Sciatic nerve (tissue), 2 donors: ENCODE measurements around the gene PPP2R3C. TPM values are rescaled to one million over a fixed set of nuclear protein-coding genes. Genes with fewer than 3 reads are reported as not detected.
"Not testable (repeated sequence)": the region's sequence is repeated elsewhere in the genome, so short reads cannot be mapped to it uniquely, and the experiment has no call there.

Experiments
- ATAC-seq: fragments of 200-7000 bp; cut with Tn5 transposase; one replicate; pipeline ENCODE4 v1.9.1; 2020; ENCODE audit warnings: mild to moderate bottlenecking, moderate library complexity
- DNase-seq: peaks from one replicate; pipeline ENCODE4 v3.0.0-alpha.2; 2020; ENCODE audit warnings: low spot score
- intact Hi-C: fragments of 100-400 bp; cut with DNase I; formaldehyde crosslinking; loops from one replicate; pipeline ENCODE4 v1.14.2; 2022
- total RNA-seq: library from RNA; stranded (reverse); fragmentation: NEBNext Ultra II Directional; extraction: Animal tissue kit (Norgen Biotek cat#: 25700); gene quantifications from one replicate; pipeline ENCODE4 v1.2.1, GENCODE V29; 2021
- donor health status: DM: no; HTN: no; CAD: no.
- donor health status: DM: no; HTN: no; CAD: no.

PPP2R3C gene
- total RNA-seq, 1 donor from 2014 or later = 33.8 TPM

DNA sequence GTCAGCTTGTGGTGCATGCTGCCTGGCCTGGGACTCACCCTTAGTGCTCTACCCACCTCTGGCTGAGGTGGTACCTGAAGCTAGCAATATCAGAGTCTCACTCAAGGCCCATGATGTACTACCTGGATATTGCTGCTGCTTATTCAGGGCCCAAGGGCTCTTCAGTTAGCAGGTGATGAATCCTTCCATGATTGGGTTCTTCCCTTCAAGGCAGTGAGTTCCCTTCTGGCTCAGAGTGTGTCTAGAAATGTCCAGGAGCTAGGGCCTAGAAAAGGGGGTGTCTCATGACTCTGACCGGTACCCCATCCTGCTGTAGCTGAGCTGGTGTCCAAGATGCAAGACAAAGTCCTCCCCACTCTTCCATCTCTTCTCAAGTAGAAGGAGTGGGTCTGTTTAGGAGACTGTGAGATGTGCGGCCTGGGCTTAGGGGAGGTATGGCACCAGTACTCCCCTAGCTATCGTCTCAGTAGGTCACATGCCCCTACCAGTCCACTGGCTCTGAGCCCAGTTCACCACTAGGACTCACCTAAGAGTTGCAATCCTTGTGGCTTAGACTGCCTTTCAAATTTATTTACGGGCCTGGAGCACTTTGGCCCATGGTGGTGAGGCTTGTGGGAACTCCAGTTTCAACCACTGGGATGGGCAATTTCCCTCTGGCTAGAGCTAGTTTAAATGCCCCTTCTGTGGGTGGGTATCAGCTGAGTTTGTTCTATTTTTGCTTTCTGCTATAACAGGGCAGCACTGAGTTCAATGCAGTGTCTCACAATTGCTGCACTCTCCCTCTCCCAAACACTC, 12.7 kb upstream of the PPP2R3C start:
- intact Hi-C loops = loop anchor here (5.0 kb wide), 1 partner anchor 283 kb away; no protein-coding TSS in a partner anchor
- no peak for ATAC-seq
- no peak for DNase-seq

DNA sequence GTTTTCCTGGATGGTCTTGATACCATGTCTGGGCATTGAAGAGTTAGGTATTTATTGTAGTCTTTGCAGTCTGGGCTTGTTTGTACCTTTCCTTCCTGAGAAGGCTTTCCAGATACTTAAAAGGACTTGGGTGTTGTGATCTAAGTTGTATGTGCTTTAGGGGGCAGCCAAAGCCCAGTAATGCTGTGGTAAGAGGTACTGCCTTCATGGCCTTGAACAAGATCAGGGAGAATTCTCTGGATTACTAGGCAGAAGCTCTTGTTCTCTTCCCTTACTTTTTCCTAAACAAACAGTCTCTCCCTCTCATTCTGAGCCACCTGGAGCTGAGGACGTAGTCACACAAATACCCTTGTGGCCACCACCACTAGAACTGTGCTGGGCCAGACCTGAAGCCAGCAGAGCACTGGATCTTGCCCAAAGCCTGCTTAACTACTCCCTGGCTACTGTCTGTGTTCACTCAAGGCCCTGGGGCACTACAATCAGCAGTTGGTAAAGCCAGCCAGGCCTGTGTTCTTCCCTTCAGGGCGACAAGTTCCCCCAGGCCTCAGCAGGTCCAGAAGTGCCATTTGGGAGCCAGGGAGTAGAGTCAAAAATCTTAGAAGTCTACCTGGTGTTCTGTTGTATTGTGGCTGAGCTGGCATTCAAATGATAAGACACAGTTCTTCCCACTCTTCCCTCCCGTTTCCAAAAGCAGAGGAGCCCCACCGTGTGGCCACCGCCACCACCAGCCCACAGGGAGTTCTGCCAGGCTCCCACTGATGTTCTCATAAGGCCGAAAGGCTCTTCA, 11.9 kb upstream of the PPP2R3C start:
- DNase-seq (no peak), ATAC-seq (no peak)
- intact Hi-C loops = loop anchor here (5.0 kb wide), 1 partner anchor 284 kb away; no protein-coding TSS in a partner anchor

DNA sequence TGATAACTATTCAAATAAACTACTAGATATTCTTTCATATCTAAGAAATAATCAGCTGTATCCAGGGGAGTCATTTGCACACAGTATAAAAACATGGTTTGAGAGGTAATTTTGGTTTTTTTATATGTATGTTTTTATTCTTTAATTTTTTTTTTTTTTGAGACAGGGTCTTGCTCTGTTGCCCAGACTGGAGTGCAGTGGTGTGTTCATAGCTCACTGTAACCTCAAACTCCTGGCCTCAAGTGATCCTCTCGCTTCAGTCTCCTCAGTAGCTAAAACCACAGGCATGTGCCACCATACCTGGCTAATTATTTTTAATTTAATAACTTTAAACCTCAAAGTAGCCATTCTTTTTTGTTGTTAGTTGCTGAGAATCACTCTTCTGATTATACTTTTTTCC, 2.3 kb upstream of the PPP2R3C start:
- intact Hi-C loops = no loop called here
- no peak for DNase-seq
- no peak for ATAC-seq

DNA sequence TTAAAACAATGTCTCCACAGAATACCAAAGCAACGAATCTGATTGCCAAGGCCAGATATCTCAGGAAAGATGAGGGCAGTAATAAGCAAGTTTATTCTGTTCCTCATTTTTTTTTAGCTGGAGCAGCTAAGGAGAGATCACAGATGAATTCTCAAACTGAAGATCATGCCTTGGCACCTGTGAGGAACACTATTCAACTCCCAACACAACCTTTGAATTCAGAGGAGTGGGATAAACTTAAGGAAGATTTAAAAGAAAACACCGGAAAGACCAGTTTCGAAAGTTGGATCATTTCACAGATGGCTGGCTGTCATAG, 1.6 kb upstream of the PPP2R3C start:
- intact Hi-C loops = no loop called here
- DNase-seq (no peak), ATAC-seq (no peak)

DNA sequence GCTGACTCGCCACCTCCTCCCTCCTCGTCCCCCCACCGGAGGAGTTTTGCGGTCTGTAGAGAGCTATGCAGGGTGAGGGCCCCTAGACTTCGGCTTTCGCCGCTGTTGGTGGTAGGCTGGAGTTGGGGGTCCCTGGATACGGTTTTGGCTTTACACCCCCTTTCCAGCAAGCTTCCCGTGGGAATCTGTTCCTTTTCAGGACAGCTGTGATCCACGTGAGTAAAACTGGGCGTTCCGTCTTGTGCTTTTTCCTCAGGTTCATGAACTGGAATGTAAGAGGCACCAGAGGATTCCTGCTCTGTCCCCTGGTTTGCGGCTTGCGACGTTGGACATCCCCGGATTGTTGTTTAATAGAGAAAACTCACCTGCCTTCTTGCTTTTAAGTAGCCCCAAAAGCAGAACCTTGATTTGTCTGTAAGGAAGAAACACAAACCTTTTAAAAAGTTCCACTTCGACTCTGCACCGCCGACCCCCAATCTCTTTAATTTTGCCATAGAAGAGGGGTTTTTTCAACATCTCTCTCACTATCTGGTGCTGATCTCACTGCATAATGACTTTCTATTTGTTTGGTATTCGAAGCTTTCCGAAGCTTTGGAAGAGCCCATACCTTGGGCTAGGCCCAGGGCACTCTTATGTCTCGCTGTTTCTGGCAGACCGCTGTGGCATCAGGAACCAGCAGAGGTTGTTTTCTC, 1.1 kb upstream of the PPP2R3C start:
- DNase-seq = no peak
- intact Hi-C loops = no loop called here
- peak; percentile 49 for ATAC-seq

DNA sequence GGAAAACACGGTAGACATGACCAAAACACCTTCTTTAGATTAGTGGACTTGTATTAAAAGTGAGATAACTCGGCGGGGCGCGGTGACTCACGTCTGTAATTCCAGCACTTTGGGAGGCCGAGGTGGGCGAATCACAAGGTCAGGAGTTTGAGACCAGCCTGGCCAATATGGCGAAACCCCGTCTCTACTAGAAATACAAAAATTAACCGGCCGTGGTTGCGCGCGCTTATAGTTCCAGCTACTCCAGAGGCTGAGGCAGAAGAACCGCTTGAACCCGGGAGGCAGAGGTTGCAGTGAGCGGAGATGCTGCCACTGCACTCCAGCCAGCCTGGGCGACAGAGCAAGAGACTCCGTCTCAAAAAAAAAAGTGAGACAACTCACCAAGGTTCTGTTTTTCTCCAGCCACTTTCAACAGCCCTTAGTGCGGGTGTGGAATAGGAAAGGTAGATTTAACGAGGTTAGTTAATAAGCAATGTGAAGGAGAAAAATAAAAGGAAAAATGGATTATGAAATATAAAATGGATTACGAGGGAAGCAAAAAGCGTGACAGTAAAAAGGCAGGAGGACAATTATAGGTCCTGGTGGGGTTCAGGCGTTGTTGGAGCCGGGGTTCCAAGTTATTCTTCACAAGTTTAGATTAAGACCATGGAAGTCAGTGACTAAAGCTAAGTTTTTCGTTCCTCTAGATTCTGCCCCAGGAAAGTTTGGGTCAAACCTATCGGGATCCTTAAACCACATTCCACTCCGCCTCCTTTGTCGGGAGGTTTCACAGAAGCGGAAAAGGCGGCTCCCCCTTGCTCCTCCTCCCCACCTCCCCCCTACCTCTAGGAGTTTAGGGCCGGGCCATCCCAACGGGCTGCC, 534 bp downstream of the PPP2R3C start:
- ATAC-seq (no peak), DNase-seq (no peak)
- intact Hi-C loops = no loop called here

DNA sequence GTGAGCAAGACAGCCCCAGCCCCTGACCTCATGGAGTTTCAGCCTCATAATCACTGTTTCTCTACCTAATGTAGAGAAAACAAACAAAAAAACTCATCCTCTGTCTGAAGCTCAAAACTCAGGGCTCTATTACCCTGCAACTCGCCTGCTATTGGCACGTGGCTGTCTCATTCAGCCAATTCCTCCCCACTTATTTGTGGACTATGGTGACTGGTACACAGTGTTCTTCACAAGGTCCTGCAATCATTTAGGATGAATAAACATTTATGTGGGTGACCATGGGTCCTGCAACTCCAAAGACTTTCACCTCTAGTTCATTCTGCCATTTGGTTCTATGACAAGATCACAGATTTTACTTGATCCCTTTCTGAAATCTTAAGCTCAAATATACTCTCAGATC, 4.7 kb downstream of the PPP2R3C start:
- intact Hi-C loops = loop anchor here (10.0 kb wide), 1 partner anchor 62 kb away; no protein-coding TSS in a partner anchor

DNA sequence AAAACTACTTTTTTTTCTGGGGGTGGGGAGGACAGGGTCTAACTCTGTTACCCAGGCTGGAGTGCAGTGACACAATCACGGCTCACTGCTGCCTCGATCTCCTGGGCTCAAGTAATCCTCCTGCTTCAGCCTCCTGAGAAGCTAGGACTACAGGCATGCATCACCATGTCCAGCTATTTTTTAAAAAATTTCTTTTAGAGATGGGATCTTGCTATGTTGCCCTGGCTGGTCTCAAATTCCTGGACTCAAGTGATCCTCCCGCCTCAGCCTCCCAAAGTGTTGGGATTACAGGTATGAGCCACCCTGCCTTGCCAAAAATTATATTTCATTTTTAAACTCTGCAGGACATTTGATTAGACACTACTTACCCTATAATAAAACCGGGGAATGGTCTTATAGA, 5.5 kb downstream of the PPP2R3C start:
- intact Hi-C loops = loop anchor here (10.0 kb wide), 1 partner anchor 61 kb away; no protein-coding TSS in a partner anchor
- ATAC-seq = no peak
- DNase-seq = no peak

More for the DNA sequence above, 4.7 kb downstream of the PPP2R3C start:
- no peak for DNase-seq
- no peak for ATAC-seq

DNA sequence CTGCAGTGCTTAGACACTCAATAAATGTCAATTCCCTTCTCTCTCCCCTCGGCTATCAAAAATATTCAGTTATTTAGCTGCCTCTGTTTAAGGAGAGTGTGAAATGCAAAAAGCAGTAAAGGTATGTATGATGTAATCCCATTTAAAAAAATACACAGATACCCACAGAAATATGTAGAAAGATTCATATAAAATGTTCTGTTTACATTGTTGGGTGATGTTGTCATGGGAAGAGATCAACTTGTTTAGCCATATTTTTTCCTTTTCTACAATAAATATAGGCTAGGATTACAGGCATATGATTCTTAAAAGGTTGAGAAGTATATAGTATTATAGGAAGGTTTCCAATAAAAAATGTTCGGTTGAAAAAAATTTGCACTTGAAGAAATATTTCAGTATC, 7.8 kb downstream of the PPP2R3C start:
- ATAC-seq (no peak), DNase-seq (no peak)
- intact Hi-C loops = loop anchor here (10.0 kb wide), 1 partner anchor 59 kb away; no protein-coding TSS in a partner anchor

DNA sequence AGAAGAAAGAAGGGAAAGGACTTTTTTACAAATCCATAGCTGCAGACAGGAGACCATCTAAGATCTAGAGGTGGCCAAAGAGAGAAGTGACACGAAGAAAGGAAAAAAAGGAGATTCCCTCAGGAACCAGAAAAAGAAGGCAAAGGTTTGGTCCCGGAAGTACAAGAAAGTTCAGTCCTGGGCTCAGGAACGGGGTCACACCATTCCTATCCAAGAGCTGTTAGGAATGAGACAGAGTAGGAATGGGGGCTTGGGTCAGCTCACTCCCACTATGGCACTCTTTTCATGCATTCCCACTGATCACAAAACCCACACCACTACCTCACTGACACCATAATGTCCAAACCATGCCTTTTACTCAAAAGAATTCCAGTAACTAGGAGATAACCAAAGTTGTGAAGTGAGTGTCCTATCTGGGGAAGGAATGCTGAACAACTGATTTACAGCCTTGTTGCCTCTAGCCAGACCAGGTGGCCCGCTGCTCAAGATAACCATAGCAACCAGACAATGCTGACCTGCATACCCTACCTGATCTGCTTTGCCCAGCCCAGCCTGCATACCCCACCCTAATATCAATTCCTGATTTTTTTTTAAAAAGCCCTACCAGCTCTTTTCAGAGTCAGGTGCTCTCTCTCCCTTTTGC, 8.4 kb downstream of the PPP2R3C start:
- DNase-seq (no peak), ATAC-seq (no peak)
- intact Hi-C loops = loop anchor here (10.0 kb wide), 1 partner anchor 59 kb away; no protein-coding TSS in a partner anchor

DNA sequence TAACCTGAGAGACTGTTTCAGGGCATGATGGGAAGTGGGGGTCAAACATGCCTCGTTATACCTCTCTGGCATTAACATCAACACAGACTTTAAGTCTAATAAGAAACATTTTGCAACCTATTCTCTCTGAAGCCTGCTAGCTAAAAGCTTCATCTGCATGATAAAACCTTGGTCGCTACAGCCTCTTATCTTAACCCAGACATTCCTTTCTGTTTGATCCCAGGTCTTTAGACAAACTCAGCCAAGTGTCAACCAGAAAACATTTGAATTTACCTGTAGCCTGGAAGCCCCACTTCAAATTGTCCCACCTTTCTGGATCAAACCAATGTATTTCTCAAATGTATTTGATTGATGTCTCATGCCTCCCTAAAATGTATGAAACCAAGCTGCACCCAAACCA, 9.1 kb downstream of the PPP2R3C start:
- no peak for DNase-seq
- intact Hi-C loops = loop anchor here (10.0 kb wide), 1 partner anchor 58 kb away; no protein-coding TSS in a partner anchor
- no peak for ATAC-seq

DNA sequence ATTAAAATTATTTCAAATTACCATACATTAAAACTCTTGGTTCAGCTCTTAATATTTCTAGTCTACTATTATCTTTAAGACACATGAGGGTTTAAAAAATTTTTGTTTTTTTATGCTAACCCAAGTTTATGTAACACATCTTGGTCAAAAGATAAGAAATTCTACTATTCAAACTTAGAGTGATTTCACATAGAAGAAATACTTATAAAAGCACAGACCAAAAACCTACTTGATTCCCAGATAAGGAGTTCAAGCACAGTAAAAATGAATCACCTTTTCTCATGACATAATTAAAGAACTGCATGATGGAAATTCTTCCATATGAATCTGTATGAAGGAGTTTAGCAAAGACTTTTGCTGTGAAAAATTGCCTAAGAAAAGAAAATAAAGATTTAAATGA, 13.9 kb downstream of the PPP2R3C start:
- ATAC-seq = no peak
- intact Hi-C loops = no loop called here
- DNase-seq = no peak

DNA sequence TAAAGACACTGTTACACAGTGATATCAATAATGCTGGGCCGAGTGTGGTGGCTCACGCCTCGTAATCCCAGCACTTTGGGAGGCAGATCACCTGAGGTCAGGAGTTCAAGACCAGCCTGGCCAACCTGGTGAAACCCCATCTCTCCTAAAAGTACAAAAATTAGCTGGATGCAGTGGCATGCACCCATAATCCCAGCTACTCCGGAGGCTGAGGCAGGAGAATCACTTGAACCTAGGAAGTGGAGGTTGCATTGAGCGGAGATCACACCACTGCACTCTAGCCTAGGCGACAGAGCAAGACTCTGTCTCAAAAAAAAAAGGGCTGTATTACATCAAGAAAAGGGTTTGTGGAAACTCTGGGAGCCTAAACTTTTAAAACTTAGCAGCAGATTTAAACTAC, 27.1 kb downstream of the PPP2R3C start:
- DNase-seq, intact Hi-C loops, ATAC-seq: not testable (repeated sequence)

DNA sequence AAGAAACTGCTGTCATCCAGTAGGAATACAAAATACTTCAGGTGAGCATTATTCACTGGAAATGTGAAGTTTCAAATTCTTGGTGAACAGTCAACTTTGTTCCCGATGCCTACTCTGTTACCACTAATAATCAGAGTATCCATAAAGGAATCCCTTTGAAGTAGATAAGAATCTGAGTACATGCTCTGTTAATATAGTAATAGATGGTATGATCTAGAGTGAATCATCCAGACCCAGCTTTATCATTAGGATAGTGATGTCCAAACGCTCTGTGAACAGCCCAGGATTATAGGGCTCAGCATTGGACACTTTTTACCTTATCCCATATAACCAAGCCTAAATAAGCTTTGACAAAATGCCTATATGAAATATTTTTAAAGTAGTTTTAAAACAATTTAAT, 33.3 kb downstream of the PPP2R3C start:
- intact Hi-C loops = no loop called here
- no peak for ATAC-seq
- DNase-seq = no peak

DNA sequence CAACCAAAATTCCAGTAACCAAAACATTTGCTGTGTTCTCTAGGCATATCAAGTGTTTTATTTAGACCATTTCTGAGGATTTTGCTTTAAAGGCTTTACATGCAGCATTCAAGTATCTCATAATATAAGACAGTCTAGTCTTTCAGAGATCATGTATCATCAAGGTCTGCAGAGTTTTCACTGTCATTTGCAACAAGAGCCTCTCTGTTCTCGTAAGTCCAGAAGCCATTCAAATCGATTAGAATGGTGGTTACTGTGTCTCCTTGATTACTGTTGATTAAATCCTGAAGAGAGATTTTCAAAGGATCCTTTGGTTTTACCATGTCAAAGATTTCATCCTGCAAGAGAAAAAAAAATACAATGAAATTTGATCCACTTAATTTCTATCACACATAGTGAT, 36.3 kb downstream of the PPP2R3C start:
- DNase-seq (no peak), ATAC-seq (no peak)
- intact Hi-C loops = no loop called here

DNA sequence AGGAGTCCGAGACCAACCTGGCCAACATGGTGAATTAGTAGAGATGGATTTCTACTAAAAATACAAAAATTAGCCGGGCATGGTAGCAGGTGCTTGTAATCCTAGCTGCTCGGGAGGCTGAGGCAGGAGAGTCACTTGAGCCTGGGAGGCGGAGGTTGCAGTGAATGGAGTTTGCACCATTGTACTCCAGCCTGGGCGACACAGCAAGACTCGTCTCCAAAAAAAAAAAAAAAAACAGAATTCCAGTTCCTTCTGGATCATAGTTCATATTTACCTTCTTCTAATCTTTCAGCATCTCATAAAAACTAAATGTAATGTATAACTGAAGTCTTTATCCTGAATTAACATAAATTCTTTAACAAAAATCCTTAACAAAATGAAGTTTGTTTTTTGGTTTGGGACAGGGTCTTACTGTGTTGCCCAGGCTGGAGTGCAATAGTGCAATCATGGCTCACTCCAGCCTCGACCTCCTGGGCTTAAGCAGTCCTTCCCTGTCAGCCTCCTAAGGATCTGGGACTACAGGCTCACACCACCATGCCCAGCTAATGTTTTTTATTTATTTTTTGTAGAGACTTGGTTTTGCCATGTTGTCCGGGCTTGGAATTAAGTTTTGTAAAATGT, 38.1 kb downstream of the PPP2R3C start:
- intact Hi-C loops = no loop called here
- ATAC-seq (no peak), DNase-seq (no peak)

DNA sequence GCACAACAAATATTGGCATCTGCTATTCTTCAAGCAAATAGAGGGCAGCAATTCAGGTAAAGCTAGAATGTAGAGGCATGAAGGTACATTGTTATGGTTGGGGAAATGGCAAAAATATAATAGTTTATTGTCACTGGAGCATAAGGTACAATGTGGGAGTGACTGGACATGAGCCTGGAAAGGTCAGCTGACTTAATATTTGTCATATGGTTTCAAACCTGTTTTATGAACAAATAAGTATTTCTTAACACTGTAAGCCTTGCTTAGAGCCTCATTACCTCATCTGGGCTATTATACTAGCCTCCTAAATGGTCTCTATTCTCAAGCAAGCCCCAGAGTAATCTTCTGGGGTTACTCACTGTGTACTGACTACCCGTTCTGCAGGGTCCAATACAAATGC, 42.0 kb downstream of the PPP2R3C start:
- no peak for DNase-seq
- intact Hi-C loops = no loop called here
- ATAC-seq = no peak

DNA sequence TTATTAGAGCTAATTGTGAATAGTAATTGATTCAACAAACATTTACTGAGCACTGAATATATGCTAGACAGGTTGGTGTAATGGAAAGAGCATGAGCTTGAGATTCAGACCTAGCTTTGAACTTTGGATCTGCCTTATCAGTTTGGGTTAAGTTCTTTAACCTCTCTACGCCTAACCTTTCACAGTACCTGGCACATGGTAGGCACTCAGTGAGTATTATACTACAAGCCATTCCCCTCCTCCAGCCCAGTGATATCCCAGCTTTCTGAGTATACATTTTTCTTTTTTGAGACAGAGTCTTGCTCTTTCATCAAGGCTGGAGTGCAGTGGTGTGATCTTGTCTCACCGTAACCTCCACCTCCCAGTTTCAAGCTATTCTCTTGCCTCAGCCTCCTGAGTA, 43.7 kb downstream of the PPP2R3C start:
- intact Hi-C loops = no loop called here
- DNase-seq = no peak
- ATAC-seq = no peak
